HCT116 (cell line): ENCODE measurements around the gene UBL4B. TPM values are rescaled to one million over a fixed set of nuclear protein-coding genes. Genes with fewer than 3 reads are reported as not detected.

ENCODE experiments used
- ATAC-seq: fragments of 200-7000 bp; cut with Tn5 transposase; 2 replicates; pipeline ENCODE4 v1.9.1; 2020; ENCODE audit warnings: mild to moderate bottlenecking, moderate library complexity
- BruUV-seq: library from RNA; stranded (reverse); fragments of 400-500 nt; replicated peaks from 2 replicates; lab custom pipeline; 2021; lab: Mats Ljungman, UMichigan
- CTCF ChIA-PET: fragments of 300-600 bp; sonication (Branson Sonifier 250); formaldehyde crosslinking; loops from one replicate; lab custom pipeline; 2021; ENCODE audit warnings: antibody characterized with exemption; lab: Charles Lee
- POLR2A ChIA-PET: fragments of 300-600, 350-600 bp; sonication (Branson Sonifier 250); formaldehyde crosslinking; loops from one replicate; lab custom pipeline; 2021; ENCODE audit warnings: antibody characterized with exemption; lab: Charles Lee
- RAD21 ChIA-PET, 2 experiments: fragments of 300-600 bp; sonication (Branson Sonifier 250); formaldehyde crosslinking; loops; one replicate each; lab custom pipeline; 2023; ENCODE audit warnings: low total read pairs in 2 of 2; ENCODE audit not compliant: uncharacterized antibody in 2 of 2, unreplicated experiment in 2 of 2, low non-redundant PET in 1 of 2; lab: Charles Lee
- DNase-seq: peaks from one replicate; pipeline ENCODE4 v3.0.0-alpha.2; 2010; ENCODE audit warnings: low read depth, low spot score
- H2AFZ ChIP-seq: fragments of 200-600 bp; shearing (Covaris generic), sonication (generic); 2 replicates; pipeline ENCODE4 v1.6.1; 2017; ENCODE audit warnings: low read depth, mixed run types, mixed read lengths, antibody characterized with exemption, low read length; ENCODE audit not compliant: poor library complexity, severe bottlenecking
- H3K27ac ChIP-seq: 2 replicates; pipeline ENCODE4 v1.5.1; 2012; ENCODE audit warnings: low read depth, low read length
- H3K27me3 ChIP-seq: fragments of 200-600 bp; sonication (generic); 2 replicates; pipeline ENCODE4 v1.6.1; 2016; ENCODE audit warnings: mixed run types, low read length, mixed read lengths; ENCODE audit not compliant: insufficient read depth
- H3K36me3 ChIP-seq, 2 experiments: fragments of 200-500 bp in 1 of 2; fragments of 200-600 bp in 1 of 2; sonication (Bioruptor generic) in 1 of 2; sonication (generic) in 1 of 2; 2 replicates each; pipeline versions ENCODE4 v1.5.1 to v1.6.1; 2014 to 2016; ENCODE audit warnings: low read length in 2 of 2, inconsistent platforms in 1 of 2, mixed read lengths in 1 of 2, mixed run types in 1 of 2; ENCODE audit not compliant: insufficient read depth in 2 of 2, control insufficient read depth in 1 of 2
- H3K4me1 ChIP-seq, 2 experiments: fragments of 200-600 bp in 1 of 2; sonication (generic) in 1 of 2; 2 replicates each; pipeline versions ENCODE4 v1.5.1 to v1.6.1; 2012 to 2017; ENCODE audit warnings: low read length in 2 of 2, inconsistent platforms in 1 of 2, mild to moderate bottlenecking in 1 of 2, mixed read lengths in 1 of 2, mixed run types in 1 of 2, moderate library complexity in 1 of 2; ENCODE audit not compliant: insufficient read depth in 2 of 2, control insufficient read depth in 1 of 2
- H3K4me2 ChIP-seq: fragments of 200-600 bp; sonication (generic); 2 replicates; pipeline ENCODE4 v1.6.1; 2017; ENCODE audit warnings: mixed run types, low read length, mixed read lengths
- H3K4me3 ChIP-seq, 2 experiments: fragments of 200-600 bp in 1 of 2; sonication (generic) in 1 of 2; replicated peaks in 1 of 2; 2 replicates each; pipeline ENCODE4 v1.5.1; 2011 to 2016; ENCODE audit warnings: low read length in 2 of 2, control low read depth in 1 of 2, low read depth in 1 of 2, mild to moderate bottlenecking in 1 of 2, mixed read lengths in 1 of 2, mixed run types in 1 of 2
- H3K79me2 ChIP-seq: fragments of 200-600 bp; sonication (generic); 2 replicates; pipeline ENCODE4 v1.6.1; 2017; ENCODE audit warnings: mild to moderate bottlenecking, mixed run types, low read length, moderate library complexity, mixed read lengths; ENCODE audit not compliant: insufficient read depth
- H3K9ac ChIP-seq: fragments of 200-600 bp; sonication (generic); 2 replicates; pipeline ENCODE4 v1.6.1; 2016; ENCODE audit warnings: low read length, mixed read lengths
- H3K9me2 ChIP-seq: fragments of 200-600 bp; sonication (generic), shearing (Covaris generic); 2 replicates; pipeline ENCODE4 v1.6.1; 2017; ENCODE audit warnings: mixed run types, mild to moderate bottlenecking, moderate library complexity; ENCODE audit not compliant: insufficient read depth
- H3K9me3 ChIP-seq, 2 experiments: fragments of 200-500 bp in 1 of 2; fragments of 200-600 bp in 1 of 2; sonication (Bioruptor generic) in 1 of 2; sonication (generic) in 1 of 2; 2 replicates each; pipeline ENCODE4 v1.6.1; 2014 to 2017; ENCODE audit warnings: low read length in 2 of 2, mixed read lengths in 2 of 2, inconsistent platforms in 1 of 2, low read depth in 1 of 2, mild to moderate bottlenecking in 1 of 2, mixed run types in 1 of 2, moderate library complexity in 1 of 2; ENCODE audit not compliant: control insufficient read depth in 1 of 2, insufficient read depth in 1 of 2
- H4K20me1 ChIP-seq: fragments of 200-600 bp; sonication (generic), shearing (Covaris generic); 2 replicates; pipeline ENCODE4 v1.6.1; 2017; ENCODE audit warnings: mixed run types, mild to moderate bottlenecking, moderate library complexity; ENCODE audit not compliant: insufficient read depth
- ELF1 ChIP-seq: IDR thresholded peaks from 2 replicates; pipeline ENCODE4 v1.6.1; 2012; ENCODE audit warnings: low read depth, borderline replicate concordance
- SIN3A ChIP-seq: IDR thresholded peaks from 2 replicates; pipeline ENCODE4 v1.6.1; 2012; ENCODE audit warnings: low read depth
- intact Hi-C: fragments of 100-400 bp; cut with micrococcal nuclease; formaldehyde crosslinking; loops from 2 replicates; pipeline ENCODE4 v1.10.0; 2022
- total RNA-seq: library from RNA; stranded (reverse); gene quantifications from one replicate; pipeline ENCODE4 v1.2.1, GENCODE V29; 2021; ENCODE audit not compliant: unreplicated experiment
- TF ChIP-seq, protein P1 (sequence below): IDR thresholded peaks from 2 replicates; pipeline ENCODE4 v1.6.1; 2011; ENCODE audit warnings: mild to moderate bottlenecking, low read length, moderate library complexity; ENCODE audit not compliant: insufficient replicate concordance; ENCODE audit errors: extremely low read depth
- TF ChIP-seq, protein P2 (sequence below): IDR thresholded peaks from 2 replicates; pipeline ENCODE4 v1.6.1; 2012
- TF ChIP-seq, protein P3 (sequence below): IDR thresholded peaks from 2 replicates; pipeline ENCODE4 v1.6.1; 2012
- TF ChIP-seq, protein P4 (sequence below): IDR thresholded peaks from 2 replicates; pipeline ENCODE4 v1.6.1; 2012; ENCODE audit warnings: low read depth

Gene UBL4B
- total RNA-seq, 1 experiment from 2014 or later = 0.57 TPM

GRCh38 chr1:110123224-110123623, 11.0 kb downstream of the UBL4B start:
- no peaks in the 10 kb centered on the region for H4K20me1 ChIP-seq
- peaks cover 0 to 11% of the 10 kb centered on the region in 2 experiments; a peak in 2 of 4 replicates for H3K4me1 ChIP-seq
- H3K9me3 ChIP-seq = peaks cover 5 to 10% of the 10 kb centered on the region in 2 experiments; a peak in 2 of 4 replicates
- DNase-seq (no peak), ATAC-seq (no peak)
- H3K36me3 ChIP-seq = no peaks in the 10 kb centered on the region
- intact Hi-C loops = no loop called here
- no peak overlapping the region for H3K27ac ChIP-seq
- H3K9me2 ChIP-seq = no peaks in the 10 kb centered on the region
- no peak overlapping the region for H3K9ac ChIP-seq
- H2AFZ ChIP-seq = no peak overlapping the region
- no peaks in the 10 kb centered on the region for H3K27me3 ChIP-seq
- CTCF ChIA-PET = no interaction called here
- no peak overlapping the region for H3K4me3 ChIP-seq
- no TSS peak for BruUV-seq
- H3K79me2 ChIP-seq = no peaks in the 10 kb centered on the region
- H3K4me2 ChIP-seq = no peak overlapping the region
- RAD21 ChIA-PET = no interaction called here
- POLR2A ChIA-PET = interaction anchor here (1.2 kb wide), 1 partner anchor 11 kb away, joined by 3 read pairs; no protein-coding TSS in a partner anchor
- TF ChIP-seq, protein P1, sequence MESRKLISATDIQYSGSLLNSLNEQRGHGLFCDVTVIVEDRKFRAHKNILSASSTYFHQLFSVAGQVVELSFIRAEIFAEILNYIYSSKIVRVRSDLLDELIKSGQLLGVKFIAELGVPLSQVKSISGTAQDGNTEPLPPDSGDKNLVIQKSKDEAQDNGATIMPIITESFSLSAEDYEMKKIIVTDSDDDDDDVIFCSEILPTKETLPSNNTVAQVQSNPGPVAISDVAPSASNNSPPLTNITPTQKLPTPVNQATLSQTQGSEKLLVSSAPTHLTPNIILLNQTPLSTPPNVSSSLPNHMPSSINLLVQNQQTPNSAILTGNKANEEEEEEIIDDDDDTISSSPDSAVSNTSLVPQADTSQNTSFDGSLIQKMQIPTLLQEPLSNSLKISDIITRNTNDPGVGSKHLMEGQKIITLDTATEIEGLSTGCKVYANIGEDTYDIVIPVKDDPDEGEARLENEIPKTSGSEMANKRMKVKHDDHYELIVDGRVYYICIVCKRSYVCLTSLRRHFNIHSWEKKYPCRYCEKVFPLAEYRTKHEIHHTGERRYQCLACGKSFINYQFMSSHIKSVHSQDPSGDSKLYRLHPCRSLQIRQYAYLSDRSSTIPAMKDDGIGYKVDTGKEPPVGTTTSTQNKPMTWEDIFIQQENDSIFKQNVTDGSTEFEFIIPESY = no peak
- TF ChIP-seq ELF1 (no peak), SIN3A (no peak)
- TF ChIP-seq, protein P2, sequence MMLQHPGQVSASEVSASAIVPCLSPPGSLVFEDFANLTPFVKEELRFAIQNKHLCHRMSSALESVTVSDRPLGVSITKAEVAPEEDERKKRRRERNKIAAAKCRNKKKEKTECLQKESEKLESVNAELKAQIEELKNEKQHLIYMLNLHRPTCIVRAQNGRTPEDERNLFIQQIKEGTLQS = no peak
- TF ChIP-seq, protein P3, sequence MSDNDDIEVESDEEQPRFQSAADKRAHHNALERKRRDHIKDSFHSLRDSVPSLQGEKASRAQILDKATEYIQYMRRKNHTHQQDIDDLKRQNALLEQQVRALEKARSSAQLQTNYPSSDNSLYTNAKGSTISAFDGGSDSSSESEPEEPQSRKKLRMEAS = no peak
- TF ChIP-seq, protein P4, sequence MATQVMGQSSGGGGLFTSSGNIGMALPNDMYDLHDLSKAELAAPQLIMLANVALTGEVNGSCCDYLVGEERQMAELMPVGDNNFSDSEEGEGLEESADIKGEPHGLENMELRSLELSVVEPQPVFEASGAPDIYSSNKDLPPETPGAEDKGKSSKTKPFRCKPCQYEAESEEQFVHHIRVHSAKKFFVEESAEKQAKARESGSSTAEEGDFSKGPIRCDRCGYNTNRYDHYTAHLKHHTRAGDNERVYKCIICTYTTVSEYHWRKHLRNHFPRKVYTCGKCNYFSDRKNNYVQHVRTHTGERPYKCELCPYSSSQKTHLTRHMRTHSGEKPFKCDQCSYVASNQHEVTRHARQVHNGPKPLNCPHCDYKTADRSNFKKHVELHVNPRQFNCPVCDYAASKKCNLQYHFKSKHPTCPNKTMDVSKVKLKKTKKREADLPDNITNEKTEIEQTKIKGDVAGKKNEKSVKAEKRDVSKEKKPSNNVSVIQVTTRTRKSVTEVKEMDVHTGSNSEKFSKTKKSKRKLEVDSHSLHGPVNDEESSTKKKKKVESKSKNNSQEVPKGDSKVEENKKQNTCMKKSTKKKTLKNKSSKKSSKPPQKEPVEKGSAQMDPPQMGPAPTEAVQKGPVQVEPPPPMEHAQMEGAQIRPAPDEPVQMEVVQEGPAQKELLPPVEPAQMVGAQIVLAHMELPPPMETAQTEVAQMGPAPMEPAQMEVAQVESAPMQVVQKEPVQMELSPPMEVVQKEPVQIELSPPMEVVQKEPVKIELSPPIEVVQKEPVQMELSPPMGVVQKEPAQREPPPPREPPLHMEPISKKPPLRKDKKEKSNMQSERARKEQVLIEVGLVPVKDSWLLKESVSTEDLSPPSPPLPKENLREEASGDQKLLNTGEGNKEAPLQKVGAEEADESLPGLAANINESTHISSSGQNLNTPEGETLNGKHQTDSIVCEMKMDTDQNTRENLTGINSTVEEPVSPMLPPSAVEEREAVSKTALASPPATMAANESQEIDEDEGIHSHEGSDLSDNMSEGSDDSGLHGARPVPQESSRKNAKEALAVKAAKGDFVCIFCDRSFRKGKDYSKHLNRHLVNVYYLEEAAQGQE = no peak
